Activated CD4-positive, alpha-beta T cell treated with anti-CD3 and anti-CD28 coated beads, Interleukin-2, amount 10 ng/mL, durations not matched to agents 24 days and 14 days (primary cell): ENCODE results near the gene PTPRK. TPM values are rescaled to one million over a fixed set of nuclear protein-coding genes. Genes with fewer than 3 reads are reported as not detected.

Experiments
- DNase-seq: peaks from one replicate; pipeline ENCODE4 v3.0.0; 2022
- H3K27ac Mint-ChIP-seq: one replicate; pipeline ENCODE4 v1.8.0; 2022; ENCODE audit warnings: mild to moderate bottlenecking, mixed read lengths
- H3K27me3 Mint-ChIP-seq: one replicate; pipeline ENCODE4 v1.8.0; 2022; ENCODE audit warnings: mixed read lengths
- H3K36me3 Mint-ChIP-seq: one replicate; pipeline ENCODE4 v1.8.0; 2022; ENCODE audit warnings: low read depth, mild to moderate bottlenecking, mixed read lengths
- H3K4me1 Mint-ChIP-seq: one replicate; pipeline ENCODE4 v1.8.0; 2021; ENCODE audit warnings: mixed read lengths
- H3K4me3 Mint-ChIP-seq: one replicate; pipeline ENCODE4 v1.8.0; 2022; ENCODE audit warnings: mild to moderate bottlenecking, moderate library complexity, mixed read lengths
- H3K9me3 Mint-ChIP-seq: one replicate; pipeline ENCODE4 v1.8.0; 2021; ENCODE audit warnings: mixed read lengths
- intact Hi-C: fragments of 100-400 bp; cut with micrococcal nuclease; formaldehyde crosslinking; loops from one replicate; pipeline ENCODE4 v1.15.1; 2023
- total RNA-seq: library from RNA; stranded (reverse); gene quantifications from 2 replicates; pipeline ENCODE4 v1.2.3, GENCODE V29; 2022

PTPRK gene
- total RNA-seq, 1 donor from 2014 or later: 3.6 TPM

GRCh38 chr6:128244751-128245405, 275.5 kb downstream of the PTPRK start:
- Mint-ChIP-seq H3K36me3 (no peaks in the 10 kb centered on the region), H3K27me3 (no peaks in the 10 kb centered on the region), H3K27ac (no peak overlapping the region), H3K9me3 (peaks cover 13% of the 10 kb centered on the region), H3K4me1 (peaks cover 11% of the 10 kb centered on the region), H3K4me3 (no peak overlapping the region)
- intact Hi-C loops: no loop called here
- DNase-seq: no peak

GRCh38 chr6:128242765-128243403, 277.5 kb downstream of the PTPRK start:
- H3K4me3 Mint-ChIP-seq: no peak overlapping the region
- H3K27me3 Mint-ChIP-seq: no peaks in the 10 kb centered on the region
- H3K36me3 Mint-ChIP-seq: no peaks in the 10 kb centered on the region
- no peak for DNase-seq
- peaks cover 9% of the 10 kb centered on the region for H3K9me3 Mint-ChIP-seq
- intact Hi-C loops: no loop called here
- no peak overlapping the region for H3K27ac Mint-ChIP-seq
- H3K4me1 Mint-ChIP-seq: peaks cover 11% of the 10 kb centered on the region

- peaks cover 9% of the 10 kb centered on the region for H3K9me3 Mint-ChIP-seq
Measured at GRCh38 chr6:128241216-128241615, 279.2 kb downstream of the PTPRK start.

GRCh38 chr6:128240024-128240428, 280.4 kb downstream of the PTPRK start:
- Mint-ChIP-seq H3K4me1 (peaks cover 11% of the 10 kb centered on the region), H3K9me3 (peaks cover 6% of the 10 kb centered on the region), H3K36me3 (no peaks in the 10 kb centered on the region), H3K27ac (no peak overlapping the region), H3K4me3 (no peak overlapping the region), H3K27me3 (no peaks in the 10 kb centered on the region)
- intact Hi-C loops: no loop called here
- DNase-seq: no peak

More at GRCh38 chr6:128241216-128241615, 279.2 kb downstream of the PTPRK start:
- no peak overlapping the region for H3K27ac Mint-ChIP-seq
- H3K4me3 Mint-ChIP-seq: no peak overlapping the region
- H3K36me3 Mint-ChIP-seq: no peaks in the 10 kb centered on the region
- intact Hi-C loops: no loop called here
- H3K27me3 Mint-ChIP-seq: no peaks in the 10 kb centered on the region
- peaks cover 11% of the 10 kb centered on the region for H3K4me1 Mint-ChIP-seq
- no peak for DNase-seq

- DNase-seq: no peak
- Mint-ChIP-seq H3K36me3 (no peaks in the 10 kb centered on the region), H3K27ac (no peak overlapping the region), H3K9me3 (peaks cover 5% of the 10 kb centered on the region), H3K4me3 (no peak overlapping the region), H3K27me3 (no peaks in the 10 kb centered on the region), H3K4me1 (peaks cover 6% of the 10 kb centered on the region)
- intact Hi-C loops: no loop called here
Measured at GRCh38 chr6:128239146-128239545, 281.3 kb downstream of the PTPRK start.

- no peaks in the 10 kb centered on the region for H3K27me3 Mint-ChIP-seq
- H3K9me3 Mint-ChIP-seq: no peaks in the 10 kb centered on the region
- intact Hi-C loops: no loop called here
- no peak overlapping the region for H3K4me3 Mint-ChIP-seq
- DNase-seq: no peak
- peaks cover 6% of the 10 kb centered on the region for H3K4me1 Mint-ChIP-seq
- no peak overlapping the region for H3K27ac Mint-ChIP-seq
- H3K36me3 Mint-ChIP-seq: no peaks in the 10 kb centered on the region
Measured at GRCh38 chr6:128238225-128238624, 282.2 kb downstream of the PTPRK start.

GRCh38 chr6:128235556-128235955, 284.8 kb downstream of the PTPRK start:
- no peak for DNase-seq
- Mint-ChIP-seq H3K4me1 (peaks cover 4% of the 10 kb centered on the region), H3K9me3 (no peaks in the 10 kb centered on the region), H3K36me3 (no peaks in the 10 kb centered on the region), H3K4me3 (no peak overlapping the region), H3K27ac (no peak overlapping the region), H3K27me3 (no peaks in the 10 kb centered on the region)
- intact Hi-C loops: no loop called here

GRCh38 chr6:128233531-128233930, 286.9 kb downstream of the PTPRK start:
- intact Hi-C loops: no loop called here

GRCh38 chr6:128230267-128230989, 290.0 kb downstream of the PTPRK start:
- no peak for DNase-seq
- intact Hi-C loops: no loop called here
- peaks cover 3% of the 10 kb centered on the region for H3K27me3 Mint-ChIP-seq
- H3K9me3 Mint-ChIP-seq: peaks cover 4% of the 10 kb centered on the region
- no peak overlapping the region for H3K4me3 Mint-ChIP-seq
- H3K4me1 Mint-ChIP-seq: no peaks in the 10 kb centered on the region
- no peak overlapping the region for H3K27ac Mint-ChIP-seq
- H3K36me3 Mint-ChIP-seq: no peaks in the 10 kb centered on the region

More at GRCh38 chr6:128233531-128233930, 286.9 kb downstream of the PTPRK start:
- Mint-ChIP-seq H3K4me1 (no peaks in the 10 kb centered on the region), H3K9me3 (no peaks in the 10 kb centered on the region), H3K27ac (no peak overlapping the region), H3K27me3 (no peaks in the 10 kb centered on the region), H3K4me3 (no peak overlapping the region), H3K36me3 (no peaks in the 10 kb centered on the region)
- no peak for DNase-seq

- no peak for DNase-seq
- Mint-ChIP-seq H3K36me3 (no peaks in the 10 kb centered on the region), H3K4me3 (no peak overlapping the region), H3K27me3 (peaks cover 3% of the 10 kb centered on the region), H3K4me1 (no peaks in the 10 kb centered on the region), H3K9me3 (peaks cover 9% of the 10 kb centered on the region), H3K27ac (no peak overlapping the region)
- intact Hi-C loops: no loop called here
Measured at GRCh38 chr6:128225612-128226011, 294.8 kb downstream of the PTPRK start.

GRCh38 chr6:128216917-128217316, 303.5 kb downstream of the PTPRK start:
- Mint-ChIP-seq H3K36me3 (no peaks in the 10 kb centered on the region), H3K9me3 (peaks cover under 1% of the 10 kb centered on the region)

GRCh38 chr6:128209771-128210170, 310.6 kb downstream of the PTPRK start:
- intact Hi-C loops: no loop called here
- peaks cover 2% of the 10 kb centered on the region for H3K4me1 Mint-ChIP-seq
- peaks cover 8% of the 10 kb centered on the region for H3K27me3 Mint-ChIP-seq
- H3K27ac Mint-ChIP-seq: no peak overlapping the region
- H3K9me3 Mint-ChIP-seq: no peaks in the 10 kb centered on the region
- no peaks in the 10 kb centered on the region for H3K36me3 Mint-ChIP-seq
- no peak for DNase-seq
- no peak overlapping the region for H3K4me3 Mint-ChIP-seq

More at GRCh38 chr6:128216917-128217316, 303.5 kb downstream of the PTPRK start:
- Mint-ChIP-seq H3K4me1 (peaks cover 2% of the 10 kb centered on the region), H3K27me3 (no peaks in the 10 kb centered on the region), H3K4me3 (no peak overlapping the region), H3K27ac (no peak overlapping the region)
- DNase-seq: no peak
- intact Hi-C loops: no loop called here

- Mint-ChIP-seq H3K9me3 (peaks cover 4% of the 10 kb centered on the region), H3K36me3 (no peaks in the 10 kb centered on the region), H3K27me3 (peaks cover 13% of the 10 kb centered on the region), H3K4me1 (peaks cover 2% of the 10 kb centered on the region), H3K4me3 (no peak overlapping the region), H3K27ac (no peak overlapping the region)
- DNase-seq: no peak
- intact Hi-C loops: no loop called here
Measured at GRCh38 chr6:128208851-128209580, 311.4 kb downstream of the PTPRK start.

GRCh38 chr6:128208078-128208477, 312.3 kb downstream of the PTPRK start:
- H3K27me3 Mint-ChIP-seq: peaks cover 17% of the 10 kb centered on the region
- no peak overlapping the region for H3K27ac Mint-ChIP-seq
- no peak overlapping the region for H3K4me3 Mint-ChIP-seq
- intact Hi-C loops: no loop called here
- DNase-seq: no peak
- no peaks in the 10 kb centered on the region for H3K4me1 Mint-ChIP-seq
- peaks cover 5% of the 10 kb centered on the region for H3K9me3 Mint-ChIP-seq
- no peaks in the 10 kb centered on the region for H3K36me3 Mint-ChIP-seq
